Measurements from ENCODE around the gene BORCS5.

- no peak for TF ChIP-seq CTCF (conservative IDR thresholded peaks at IDR 0.05; ENCODE audit: low read depth in 2 of 2)
- TF ChIP-seq EZH2phosphoT487 (IDR thresholded peaks at IDR 0.05; ENCODE audit: unreplicated experiment) = no peak
- TF ChIP-seq CREB1 (CRISPR knock-in tag; IDR thresholded peaks at IDR 0.05; ENCODE audit: low read depth) = no peak
- TF ChIP-seq EZH2 (IDR thresholded peaks at IDR 0.05; ENCODE audit: low read depth, unreplicated experiment) = no peak
- no peak for TF ChIP-seq POLR2AphosphoS5 (IDR thresholded peaks at IDR 0.05; ENCODE audit: low read depth)
- no peak for TF ChIP-seq ETS1 (IDR thresholded peaks at IDR 0.05)
- no peak for TF ChIP-seq ZNF331 (CRISPR knock-in tag; IDR thresholded peaks at IDR 0.05; ENCODE audit: low read depth)
- TF ChIP-seq JUNB (IDR thresholded peaks at IDR 0.05; ENCODE audit: unreplicated experiment) = no peak
- no peak for TF ChIP-seq REST (IDR thresholded peaks at IDR 0.05; ENCODE audit: unreplicated experiment)
- TF ChIP-seq STAT1 (IDR thresholded peaks at IDR 0.05; ENCODE audit: unreplicated experiment) = no peak
- TF ChIP-seq NANOG (IDR thresholded peaks at IDR 0.05; ENCODE audit: borderline replicate concordance) = no peak
- no peak for TF ChIP-seq ZNF114 (CRISPR knock-in tag; IDR thresholded peaks at IDR 0.05)
- TF ChIP-seq ZNF462 (CRISPR knock-in tag; IDR thresholded peaks at IDR 0.05) = no peak
These were observed 76.4 kb downstream of the BORCS5 start for GRCh38 chr12:12433203-12433731.
